Tibial nerve (tissue), 4 donors: Measurements from ENCODE around the gene PAMR1.

Experiments used
- CTCF ChIP-seq, 5 experiments: fragments of 200-600 bp in 3 of 5; fragments of 450-650 bp in 2 of 5; sonication (generic) in 3 of 5; IDR thresholded peaks; one replicate each; pipeline ENCODE4 v1.5.1; 2016 to 2019; ENCODE audit warnings: antibody characterized with exemption in 5 of 5, mild to moderate bottlenecking in 3 of 5, moderate library complexity in 2 of 5
- EP300 ChIP-seq, 2 donors: sonication (generic); formaldehyde crosslinking; IDR thresholded peaks; one replicate each; pipeline ENCODE4 v1.6.1; 2017; ENCODE audit warnings: antibody characterized with exemption in 2 of 2, mild to moderate bottlenecking in 1 of 2
- POLR2A ChIP-seq, 2 donors: fragments of 450-650 bp; IDR thresholded peaks; one replicate each; pipeline ENCODE4 v1.6.1; 2017; ENCODE audit warnings: antibody characterized with exemption in 2 of 2, mild to moderate bottlenecking in 2 of 2, moderate library complexity in 2 of 2

GRCh38 chr11:35540526-35540925 is 15.1 kb upstream of the PAMR1 start:
- TF ChIP-seq CTCF (IDR thresholded peaks at IDR 0.05) = no peak
- no peak for TF ChIP-seq EP300 (IDR thresholded peaks at IDR 0.05)
- no peak for TF ChIP-seq POLR2A (IDR thresholded peaks at IDR 0.05)
